ENCODE data around the gene MED10.

- TF ChIP-seq CTCF (IDR thresholded peaks at IDR 0.05) = no peak
- TF ChIP-seq REST (IDR thresholded peaks at IDR 0.05; ENCODE audit: low read depth, low read length) = no peak
Measured at GRCh38 chr5:6377582-6377904, 804 bp downstream of the MED10 start.

All from SK-N-SH (cell line).